H54 (cell line): Measurements from ENCODE around the gene CYP39A1.
"Not testable (repeated sequence)": the region's sequence is repeated elsewhere in the genome, so short reads cannot be mapped to it uniquely, and the experiment has no call there.

Source experiments
- DNase-seq: peaks from one replicate; pipeline ENCODE4 v3.0.0; 2011; ENCODE audit warnings: low spot score, mixed read lengths; ENCODE audit not compliant: insufficient read length
- FAIRE-seq: peaks from 3 replicates; lab custom pipeline; 2011; peaks lifted over from hg19 to GRCh38; lab: Jason Lieb, UNC
- POLR2A ChIP-seq: IDR thresholded peaks from 2 replicates; pipeline ENCODE4 v1.6.1; 2011; ENCODE audit warnings: low read depth, mild to moderate bottlenecking, low read length

The CYP39A1 gene

GRCh38 chr6:46657642-46658041 is 5.0 kb upstream of the CYP39A1 start:
- TF ChIP-seq POLR2A: no peak
- no peak for FAIRE-seq

DNA sequence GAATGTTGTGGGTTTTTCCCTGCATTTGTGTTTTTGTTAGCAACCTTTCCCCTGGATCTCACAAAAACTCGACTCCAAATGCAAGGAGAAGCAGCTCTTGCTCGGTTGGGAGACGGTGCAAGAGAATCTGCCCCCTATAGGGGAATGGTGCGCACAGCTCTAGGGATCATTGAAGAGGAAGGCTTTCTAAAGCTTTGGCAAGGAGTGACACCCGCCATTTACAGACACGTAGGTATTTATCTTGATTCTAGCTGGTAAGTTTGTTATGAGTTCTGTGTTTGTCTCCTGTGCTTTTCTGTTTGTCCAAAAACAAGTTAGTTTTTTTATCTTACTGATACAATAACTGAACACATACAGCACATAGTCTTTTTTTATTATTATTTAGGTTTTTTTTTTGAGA is 3.2 kb upstream of the CYP39A1 start:
- no peak for FAIRE-seq
- no peak for DNase-seq
- TF ChIP-seq POLR2A: no peak

More at GRCh38 chr6:46657642-46658041, 5.0 kb upstream of the CYP39A1 start:
- no peak for DNase-seq

- FAIRE-seq (no peak), DNase-seq (no peak)
- no peak for TF ChIP-seq POLR2A
Observed at GRCh38 chr6:46653439-46654195, 999 bp upstream of the CYP39A1 start.

DNA sequence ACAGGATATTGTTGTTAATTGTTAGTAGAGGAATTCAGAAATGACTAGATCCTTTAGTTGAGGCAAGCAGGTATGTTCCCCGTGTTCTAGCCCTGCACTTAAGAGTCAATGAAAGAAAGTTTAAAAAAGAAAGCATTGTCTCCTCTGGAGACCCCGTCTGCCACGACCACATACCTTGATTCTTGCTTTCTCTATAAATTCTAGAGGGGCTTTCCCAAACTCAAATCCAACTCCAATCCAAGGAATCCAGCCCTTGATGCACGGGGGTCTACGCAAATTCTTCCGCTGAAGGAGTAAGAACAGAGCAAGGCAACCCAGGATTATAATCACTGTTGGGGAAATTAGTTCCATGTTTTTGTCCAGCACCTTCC is 401 bp downstream of the CYP39A1 start:
- FAIRE-seq (no peak), DNase-seq (no peak)
- no peak for TF ChIP-seq POLR2A

DNA sequence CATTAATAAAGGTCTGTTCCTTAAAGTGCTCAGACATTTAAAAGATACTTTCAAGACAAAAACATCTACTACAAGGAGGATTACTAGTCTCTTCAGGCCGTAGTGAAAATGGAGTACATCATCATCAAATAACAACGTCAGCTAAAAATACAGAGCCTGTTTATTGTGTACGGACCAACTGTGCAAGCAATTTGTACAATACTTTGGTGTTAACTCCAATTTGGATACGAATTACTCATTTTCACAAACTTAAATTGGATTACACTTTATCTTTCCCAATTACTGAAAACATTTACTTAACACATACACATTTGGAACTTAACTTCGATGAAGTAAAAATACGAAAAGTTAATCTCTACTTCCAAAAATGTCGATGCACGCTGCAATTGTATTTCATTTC is 802 bp downstream of the CYP39A1 start:
- DNase-seq (no peak), FAIRE-seq (no peak)
- TF ChIP-seq POLR2A: no peak

GRCh38 chr6:46651006-46651405 is 1.6 kb downstream of the CYP39A1 start:
- no peak for FAIRE-seq
- no peak for DNase-seq
- TF ChIP-seq POLR2A: no peak

- DNase-seq (no peak), FAIRE-seq (no peak)
- no peak for TF ChIP-seq POLR2A
Observed at GRCh38 chr6:46648869-46649492, 3.6 kb downstream of the CYP39A1 start.

GRCh38 chr6:46648108-46648507 is 4.5 kb downstream of the CYP39A1 start:
- DNase-seq, FAIRE-seq: not testable (repeated sequence)

- FAIRE-seq: no peak
- no peak for TF ChIP-seq POLR2A
- DNase-seq: no peak
Observed at GRCh38 chr6:46645265-46645664, 7.4 kb downstream of the CYP39A1 start.

DNA sequence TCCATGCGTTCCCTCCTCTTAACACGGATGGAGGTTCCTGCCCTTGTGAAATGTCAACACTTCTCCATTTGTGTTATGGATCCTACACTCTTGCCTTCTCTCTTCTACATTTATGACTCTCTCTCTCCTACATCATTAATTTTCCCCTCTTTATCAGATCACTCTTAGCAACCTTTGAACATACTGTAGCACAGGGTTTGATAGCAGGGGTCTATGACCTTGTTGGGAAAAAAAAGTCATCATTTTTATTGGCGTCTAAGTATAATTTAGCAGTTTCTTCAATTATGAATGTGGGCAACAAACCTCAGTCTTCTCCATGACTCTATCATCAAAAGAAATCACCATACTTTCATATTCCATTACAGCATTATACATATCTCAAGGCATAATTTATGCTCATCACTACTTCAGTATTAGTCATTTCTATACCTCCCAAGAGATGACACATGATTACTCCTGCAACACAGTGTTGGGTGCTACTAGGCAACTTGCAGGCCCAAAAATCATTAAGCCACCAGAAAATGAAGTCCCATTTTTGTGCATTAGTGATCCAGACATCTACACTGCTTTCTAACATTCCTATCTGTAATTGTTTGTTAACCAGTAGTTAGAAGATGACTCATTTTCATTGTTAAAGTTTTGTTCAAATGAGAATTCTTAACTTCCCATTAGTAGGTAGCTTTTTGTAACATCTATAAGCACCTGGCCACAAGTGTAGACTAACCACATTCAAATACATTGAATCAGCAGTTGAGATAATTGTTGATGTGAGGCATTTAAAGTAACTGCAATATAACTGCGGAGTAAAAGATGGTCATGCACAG is 9.5 kb downstream of the CYP39A1 start:
- TF ChIP-seq POLR2A: no peak
- DNase-seq (no peak), FAIRE-seq (no peak)

- DNase-seq: no peak
- FAIRE-seq: no peak
- TF ChIP-seq POLR2A: no peak
Observed at GRCh38 chr6:46638650-46639049, 14.0 kb downstream of the CYP39A1 start.

DNA sequence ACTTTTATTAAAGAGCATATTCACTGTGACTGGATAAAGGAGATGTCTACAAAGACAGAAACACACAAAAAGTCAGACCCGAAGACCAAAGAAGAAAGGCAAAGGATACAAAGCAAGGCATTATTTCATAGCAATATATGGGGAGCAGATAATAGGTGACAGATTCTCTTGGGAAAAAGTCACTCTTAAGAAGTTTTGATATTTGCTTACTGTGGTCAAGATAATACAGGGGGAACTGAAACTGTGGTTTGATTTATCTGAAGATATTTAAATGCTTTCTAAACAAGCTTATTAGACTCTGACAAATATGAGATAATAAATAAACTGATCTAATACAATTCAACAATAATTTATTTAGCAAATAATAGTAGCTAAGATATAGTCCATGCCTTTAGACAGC is 14.7 kb downstream of the CYP39A1 start:
- FAIRE-seq (no peak), DNase-seq (no peak)
- no peak for TF ChIP-seq POLR2A

DNA sequence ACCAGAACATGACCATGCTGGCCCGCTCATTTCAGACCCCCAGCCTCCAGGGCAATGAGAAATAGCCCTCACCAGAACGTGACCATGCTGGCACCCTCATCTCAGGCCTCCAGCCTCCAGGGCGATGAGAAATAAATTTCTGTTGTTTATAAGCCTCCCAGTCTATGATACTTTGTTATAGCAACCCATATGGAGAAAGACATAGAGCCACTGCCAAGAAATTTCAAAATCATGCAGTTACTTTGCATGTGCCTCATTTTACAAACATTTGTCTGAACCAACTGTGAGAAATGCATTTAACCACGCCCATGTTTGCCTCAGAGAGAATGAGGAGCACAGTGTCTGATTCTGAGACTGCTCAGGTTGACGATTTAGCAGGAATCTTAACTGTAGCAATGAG is 15.5 kb downstream of the CYP39A1 start:
- FAIRE-seq (no peak), DNase-seq (no peak)
- TF ChIP-seq POLR2A: no peak

GRCh38 chr6:46635462-46635861 is 17.2 kb downstream of the CYP39A1 start:
- no peak for TF ChIP-seq POLR2A
- FAIRE-seq: no peak
- no peak for DNase-seq
